Measurements from ENCODE around the gene ARHGAP30.
"Not testable (repeated sequence)": the region's sequence is repeated elsewhere in the genome, so short reads cannot be mapped to it uniquely, and the experiment has no call there.

Gene ARHGAP30

GRCh38 chr1:161069731-161070270 is at the start of gene ARHGAP30:
Gene ARHGAP30 (minus strand): TSS chr1:161069891. CDS start chr1:161069624, 267 bp downstream.
- DNase-seq (ENCODE audit: low spot score) = no peak

GRCh38 chr1:161117759-161118581 is 48.3 kb upstream of the ARHGAP30 start, which contains the start of the genes NIT1 and PFDN2:
Gene NIT1 (plus strand): TSS chr1:161118105. CDS start chr1:161118177, 72 bp downstream.
Gene PFDN2 (minus strand): TSS chr1:161118037. CDS start chr1:161118026, 11 bp downstream.
- DNase-seq (ENCODE audit: low spot score) = peak; percentile 88

- not testable (repeated sequence) for DNase-seq (ENCODE audit: low spot score)
These were observed 46.3 kb upstream of the ARHGAP30 start for GRCh38 chr1:161115961-161116360.

- no peak for DNase-seq (ENCODE audit: low spot score)
These were observed 45.5 kb upstream of the ARHGAP30 start for GRCh38 chr1:161115132-161115711.

- DNase-seq (ENCODE audit: low spot score) = no peak
These were observed 44.9 kb upstream of the ARHGAP30 start for GRCh38 chr1:161114556-161114955.

GRCh38 chr1:161113915-161114314 is 44.2 kb upstream of the ARHGAP30 start:
- DNase-seq (ENCODE audit: low spot score) = no peak

- no peak for DNase-seq (ENCODE audit: low spot score)
These were observed 41.8 kb upstream of the ARHGAP30 start for GRCh38 chr1:161111527-161111926.

GRCh38 chr1:161111117-161111516 is 41.4 kb upstream of the ARHGAP30 start:
- no peak for DNase-seq (ENCODE audit: low spot score)

GRCh38 chr1:161106431-161106830 is 36.7 kb upstream of the ARHGAP30 start:
- DNase-seq (ENCODE audit: low spot score) = no peak

GRCh38 chr1:161100556-161100955 is 30.9 kb upstream of the ARHGAP30 start:
- no peak for DNase-seq (ENCODE audit: low spot score)

GRCh38 chr1:161099090-161099802 is 29.6 kb upstream of the ARHGAP30 start:
- peak; percentile 15 for DNase-seq (ENCODE audit: low spot score)

GRCh38 chr1:161098210-161099068 is 28.7 kb upstream of the ARHGAP30 start, which contains the start of gene KLHDC9:
Gene KLHDC9 (plus strand): TSS chr1:161098361. CDS start chr1:161098536, 175 bp downstream.
- DNase-seq (ENCODE audit: low spot score) = peak; percentile 89

- DNase-seq (ENCODE audit: low spot score) = no peak
These were observed 26.8 kb upstream of the ARHGAP30 start for GRCh38 chr1:161096530-161096929.

GRCh38 chr1:161096015-161096414 is 26.3 kb upstream of the ARHGAP30 start:
- DNase-seq (ENCODE audit: low spot score) = no peak

- DNase-seq (ENCODE audit: low spot score) = no peak
These were observed 25.5 kb upstream of the ARHGAP30 start for GRCh38 chr1:161095230-161095629.

- DNase-seq (ENCODE audit: low spot score) = no peak
These were observed 24.8 kb upstream of the ARHGAP30 start for GRCh38 chr1:161094481-161094880.

GRCh38 chr1:161092621-161093028 is 22.9 kb upstream of the ARHGAP30 start:
- no peak for DNase-seq (ENCODE audit: low spot score)

GRCh38 chr1:161091796-161092507 is 22.3 kb upstream of the ARHGAP30 start:
- DNase-seq (ENCODE audit: low spot score) = no peak

GRCh38 chr1:161091093-161091492 is 21.4 kb upstream of the ARHGAP30 start:
- DNase-seq (ENCODE audit: low spot score) = no peak

GRCh38 chr1:161090617-161091016 is 20.9 kb upstream of the ARHGAP30 start:
- no peak for DNase-seq (ENCODE audit: low spot score)

GRCh38 chr1:161089938-161090337 is 20.2 kb upstream of the ARHGAP30 start:
- no peak for DNase-seq (ENCODE audit: low spot score)
